GM10847 (cell line): ENCODE measurements around the gene SPDYE3.

Experiments
- POLR2A ChIP-seq: IDR thresholded peaks from 2 replicates; pipeline ENCODE4 v1.6.1; 2011; ENCODE audit not compliant: insufficient read length; ENCODE audit errors: extremely low read depth

Gene SPDYE3

DNA sequence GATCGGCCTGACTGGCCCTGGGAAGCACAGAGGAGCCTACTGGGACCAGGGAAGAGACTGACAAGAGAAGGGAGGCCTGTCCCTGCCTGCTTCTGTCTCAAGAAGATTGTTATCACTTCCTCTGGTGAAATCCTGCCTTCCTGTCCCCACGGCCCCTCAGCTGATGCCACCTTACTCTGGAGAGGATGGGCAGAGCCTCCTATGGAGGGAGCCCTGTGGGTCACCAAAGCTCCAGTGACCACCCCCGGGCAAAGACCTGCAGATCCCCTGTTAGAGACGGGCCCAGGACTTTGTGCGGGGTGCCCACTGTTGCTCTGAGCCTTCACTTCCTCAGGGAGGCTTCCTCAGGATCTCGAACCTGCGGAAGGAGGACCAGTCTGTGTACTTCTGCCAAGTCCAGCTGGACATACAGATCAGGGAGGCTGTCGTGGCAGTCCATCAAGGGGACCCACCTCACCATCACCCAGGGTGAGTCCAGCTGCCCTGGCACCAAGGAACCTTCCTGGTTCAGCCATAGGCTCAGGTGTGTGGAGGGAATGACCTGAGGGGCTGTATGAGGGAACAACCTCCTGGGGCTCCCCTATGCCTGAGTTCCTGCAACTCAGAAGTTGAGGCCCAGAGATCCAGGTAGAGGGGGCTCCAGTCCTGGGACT is 49.0 kb downstream of the SPDYE3 start:
- TF ChIP-seq POLR2A = no peak

DNA sequence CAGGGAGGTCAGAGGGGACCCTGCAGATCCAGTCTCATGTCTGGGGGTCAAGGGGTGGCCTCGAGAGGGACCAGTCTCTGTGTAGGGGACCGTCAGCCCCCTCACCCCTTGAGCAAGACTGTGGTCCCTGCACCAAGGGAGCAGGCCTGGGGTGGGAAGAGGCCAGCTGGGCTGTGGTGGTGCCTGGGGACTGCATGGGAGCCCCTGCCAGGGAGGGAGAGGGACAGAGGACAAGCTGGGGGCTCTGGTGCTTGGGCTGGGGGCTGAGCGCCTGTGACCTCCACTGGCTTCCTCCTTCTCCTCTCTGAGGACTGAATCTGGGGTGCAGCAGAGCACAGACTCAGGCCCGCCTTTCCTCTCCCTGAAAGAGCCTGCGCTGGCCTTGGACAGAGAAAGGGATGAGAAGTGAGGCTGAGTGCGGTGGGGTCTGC is 49.6 kb downstream of the SPDYE3 start:
- no peak for TF ChIP-seq POLR2A

DNA sequence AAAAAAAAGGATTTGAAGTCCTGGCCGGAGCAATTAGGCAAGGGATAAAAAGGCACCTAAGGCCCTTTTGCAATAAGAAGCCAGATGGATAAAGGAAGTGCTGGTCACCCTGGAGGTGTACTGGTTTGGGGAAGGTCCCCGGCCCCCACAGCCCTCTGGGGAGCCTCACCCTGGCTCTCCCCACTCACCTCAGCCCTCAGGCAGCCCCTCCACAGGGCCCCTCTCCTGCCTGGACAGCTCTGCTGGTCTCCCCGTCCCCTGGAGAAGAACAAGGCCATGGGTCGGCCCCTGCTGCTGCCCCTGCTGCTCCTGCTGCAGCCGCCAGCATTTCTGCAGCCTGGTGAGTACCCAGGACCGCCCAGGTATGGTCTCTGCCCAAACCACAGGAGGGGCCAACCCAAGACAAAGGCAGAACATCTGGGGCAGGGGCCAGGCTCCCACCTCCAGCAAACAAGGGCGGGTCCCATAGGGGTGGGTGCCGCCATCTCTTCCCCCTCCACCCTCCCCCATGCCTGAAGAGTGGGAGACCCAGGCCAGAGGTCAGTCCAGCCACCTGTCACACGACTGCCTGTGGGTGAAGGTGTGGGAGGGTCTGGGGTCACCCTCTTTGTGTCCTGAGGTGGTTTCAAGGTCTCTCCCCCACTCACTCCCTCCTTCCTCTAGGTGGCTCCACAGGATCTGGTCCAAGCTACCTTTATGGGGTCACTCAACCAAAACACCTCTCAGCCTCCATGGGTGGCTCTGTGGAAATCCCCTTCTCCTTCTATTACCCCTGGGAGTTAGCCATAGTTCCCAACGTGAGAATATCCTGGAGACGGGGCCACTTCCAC is 50.7 kb downstream of the SPDYE3 start, which contains the start of gene PILRB:
Gene PILRB (plus strand): TSS at position 91 of the 830 bp plus-strand sequence. CDS start 186 bp downstream, at position 277.
- TF ChIP-seq POLR2A = no peak

DNA sequence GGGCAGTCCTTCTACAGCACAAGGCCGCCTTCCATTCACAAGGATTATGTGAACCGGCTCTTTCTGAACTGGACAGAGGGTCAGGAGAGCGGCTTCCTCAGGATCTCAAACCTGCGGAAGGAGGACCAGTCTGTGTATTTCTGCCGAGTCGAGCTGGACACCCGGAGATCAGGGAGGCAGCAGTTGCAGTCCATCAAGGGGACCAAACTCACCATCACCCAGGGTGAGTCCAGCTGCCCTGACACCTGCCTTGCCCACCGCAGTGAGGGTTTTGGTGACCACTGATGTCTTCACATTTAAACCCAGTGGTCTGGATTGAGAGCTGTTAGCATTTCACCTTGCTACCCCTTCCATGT is 51.3 kb downstream of the SPDYE3 start:
- TF ChIP-seq POLR2A = no peak

DNA sequence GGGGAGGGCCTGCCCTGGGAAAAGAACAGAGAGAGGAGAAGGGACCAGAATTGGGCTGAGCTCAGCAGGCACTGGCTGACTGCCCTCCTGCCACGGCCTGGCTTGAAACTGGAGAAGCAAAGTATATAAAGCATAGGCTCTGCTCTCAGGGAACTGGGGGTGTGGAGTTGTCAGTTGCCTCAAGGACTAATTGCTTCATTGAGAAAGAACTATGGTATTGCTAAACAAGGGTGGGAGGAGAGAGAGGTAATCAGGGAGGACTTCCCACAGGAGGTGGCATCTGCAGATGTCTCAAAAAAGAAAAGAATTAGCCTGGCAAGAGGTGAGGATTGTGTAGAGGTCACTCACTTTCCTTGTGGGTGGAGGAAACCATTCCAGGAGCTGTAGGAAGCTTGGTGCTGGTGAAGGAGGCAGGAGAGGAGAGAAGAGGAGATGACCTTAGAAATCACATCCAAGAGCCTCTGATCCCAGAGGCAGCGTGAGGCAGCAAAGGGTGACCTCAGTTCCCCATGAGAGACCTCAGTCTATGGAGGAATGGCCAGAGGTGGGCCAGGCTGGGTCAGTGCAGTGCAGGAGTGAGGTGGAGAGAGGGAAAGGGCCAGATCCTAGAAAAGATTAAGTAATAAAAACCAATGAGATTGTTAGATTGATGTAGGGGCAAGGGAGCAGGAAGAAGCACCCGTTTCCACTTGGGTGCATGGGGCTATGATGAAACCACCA is 52.8 kb downstream of the SPDYE3 start:
- no peak for TF ChIP-seq POLR2A

DNA sequence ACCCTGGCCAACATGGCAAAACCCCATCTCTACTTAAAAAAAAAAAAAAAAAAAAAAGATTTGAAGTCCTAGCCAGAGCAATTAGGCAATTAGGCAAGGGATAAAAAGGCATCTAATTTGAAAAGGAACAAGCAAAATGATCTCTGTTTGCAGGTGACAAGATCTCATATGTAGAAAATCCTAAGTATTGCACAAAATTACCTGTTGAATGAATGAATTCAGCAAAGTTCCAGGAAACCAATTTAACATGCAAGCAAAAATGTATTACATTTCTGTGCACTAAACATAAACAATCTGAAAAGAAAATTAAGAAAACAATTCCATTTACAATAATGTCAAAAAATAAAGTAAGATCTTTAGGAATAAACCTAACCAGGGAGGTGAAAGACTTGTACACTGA is 55.6 kb downstream of the SPDYE3 start:
- TF ChIP-seq POLR2A = no peak

DNA sequence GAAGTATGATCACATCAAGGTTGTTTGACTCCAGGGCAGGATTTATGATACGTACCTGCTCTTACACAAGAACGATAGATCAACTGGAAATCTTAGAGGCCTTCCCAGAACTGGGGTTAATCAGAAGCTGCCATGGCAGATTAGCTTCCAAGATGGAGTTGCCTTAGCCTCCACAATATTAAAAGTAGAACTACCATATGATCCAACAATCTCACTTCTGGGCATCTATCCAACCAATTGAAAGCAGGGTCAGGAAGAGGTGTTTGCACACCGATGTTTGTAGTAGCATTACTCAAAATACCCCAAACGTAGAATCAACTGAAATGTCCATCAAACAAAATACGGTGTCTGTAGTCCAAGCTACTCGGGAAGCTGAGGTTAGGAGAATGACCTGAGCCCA is 57.0 kb downstream of the SPDYE3 start:
- TF ChIP-seq POLR2A = no peak

DNA sequence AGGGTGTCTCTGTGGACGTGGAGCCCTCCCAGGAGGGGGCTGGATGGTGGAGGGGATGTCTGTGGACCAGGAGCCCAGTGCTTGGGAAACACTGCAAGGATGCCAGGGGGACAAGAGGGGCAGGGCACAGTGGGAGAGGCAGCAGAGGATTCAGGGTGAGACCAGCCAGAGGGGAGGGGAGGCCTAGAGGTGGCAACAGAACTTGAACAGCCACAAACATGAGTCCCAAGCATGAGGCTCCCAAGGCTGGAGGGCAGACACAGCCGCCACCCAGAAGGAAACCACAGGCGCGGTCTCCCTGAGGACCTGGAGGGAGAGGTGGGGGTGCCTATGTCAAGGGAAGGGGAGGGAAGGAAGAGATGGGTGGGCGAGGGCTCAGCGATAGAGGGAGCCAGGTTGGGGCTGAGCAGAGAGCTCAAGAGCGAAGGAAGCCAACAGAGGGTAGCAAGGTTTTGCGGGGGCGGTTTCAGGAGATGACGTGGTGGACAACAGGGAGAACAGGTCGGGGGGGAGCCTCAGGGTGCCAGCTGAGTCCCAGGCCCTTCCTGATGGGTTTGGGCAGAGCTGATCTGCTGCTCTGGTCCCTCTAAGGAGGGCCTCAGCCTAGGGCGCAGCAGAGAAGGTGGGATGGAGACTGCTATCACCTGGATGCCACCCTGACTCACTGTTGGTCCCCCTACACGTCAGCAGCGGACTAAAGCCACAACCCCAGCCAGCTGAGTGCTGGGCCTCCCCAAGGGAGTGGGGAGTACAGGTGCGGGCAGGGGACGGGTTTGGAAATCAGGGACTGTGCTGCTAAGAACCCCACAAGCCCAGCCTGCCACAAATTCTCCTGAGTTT is 59.1 kb downstream of the SPDYE3 start:
- TF ChIP-seq POLR2A = no peak

DNA sequence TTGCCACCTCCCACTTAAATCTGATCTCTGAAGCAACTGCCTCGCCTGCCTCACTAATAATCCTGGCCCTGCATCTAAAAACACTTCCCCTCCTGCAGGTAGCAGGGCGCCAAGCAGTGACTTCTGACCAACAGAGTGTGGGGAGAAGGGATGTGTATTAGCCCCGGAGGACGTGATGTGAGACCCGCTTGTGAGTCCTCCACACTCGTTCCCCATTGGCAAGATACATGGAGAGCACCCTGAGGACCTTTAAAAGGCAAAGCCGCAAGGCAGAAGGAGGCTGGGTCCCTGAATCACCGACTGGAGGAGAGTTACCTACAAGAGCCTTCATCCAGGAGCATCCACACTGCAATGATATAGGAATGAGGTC is 59.7 kb downstream of the SPDYE3 start:
- no peak for TF ChIP-seq POLR2A

DNA sequence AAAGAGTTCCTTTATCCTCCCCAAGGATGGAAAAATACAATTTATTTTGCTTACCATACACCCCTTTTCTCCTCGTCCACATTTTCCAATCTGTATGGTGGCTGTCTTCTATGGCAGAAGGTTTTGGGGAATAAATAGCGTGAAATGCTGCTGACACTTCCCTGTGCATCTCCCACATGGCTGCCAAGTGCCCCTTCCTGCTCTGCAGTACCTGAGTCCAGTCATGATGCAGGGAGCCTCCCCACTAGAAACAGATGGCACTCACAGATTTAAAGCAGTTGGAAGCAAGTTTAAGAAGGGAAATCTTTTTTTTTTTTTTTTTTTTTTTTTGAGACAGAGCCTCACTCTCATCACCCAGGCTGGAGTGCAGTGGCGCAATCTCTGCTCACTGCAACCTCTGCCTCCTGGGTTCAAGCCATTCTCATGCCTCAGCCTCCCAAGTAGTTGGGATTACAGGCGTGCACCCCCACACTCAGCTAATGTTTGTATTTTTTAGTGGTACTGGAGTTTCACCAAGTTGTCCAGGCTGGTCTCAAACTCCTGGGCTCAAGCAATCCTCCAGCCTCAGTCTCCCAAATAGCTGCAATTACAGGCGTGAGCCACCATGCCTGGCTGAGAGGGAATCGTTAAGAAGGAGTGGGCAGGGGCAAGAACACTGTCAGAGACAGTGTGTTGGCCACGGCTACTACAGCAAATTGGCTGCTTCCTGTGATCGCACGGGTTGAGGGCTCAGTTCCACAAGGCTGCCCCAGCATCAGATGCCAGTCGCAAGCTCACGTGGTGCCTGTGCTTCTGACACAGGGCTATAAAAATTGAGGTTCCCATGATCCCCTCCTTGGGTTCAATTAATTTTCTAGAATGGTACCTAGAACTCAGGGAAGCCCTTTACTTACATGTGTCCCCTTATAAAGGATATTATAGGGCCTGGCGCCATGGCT is 60.4 kb downstream of the SPDYE3 start:
- TF ChIP-seq POLR2A = no peak

DNA sequence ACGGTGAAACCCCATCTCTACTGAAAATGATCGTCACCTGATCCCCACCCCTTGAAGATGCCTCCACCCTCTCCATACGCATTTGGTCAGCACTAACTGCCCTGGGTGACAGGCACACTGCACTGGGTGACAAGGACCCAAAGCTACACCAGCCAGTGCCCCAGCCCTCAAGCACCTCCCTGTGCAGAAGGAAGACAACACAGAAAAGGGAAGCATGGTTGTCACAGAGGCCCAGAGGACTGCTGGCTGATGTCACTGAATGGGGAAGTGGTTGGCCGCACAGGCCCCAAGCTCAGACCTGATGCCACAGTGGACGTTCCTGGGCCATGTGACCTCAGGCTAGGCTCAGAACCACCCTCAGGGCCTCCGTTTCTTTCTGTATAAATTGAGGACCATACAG is 61.6 kb downstream of the SPDYE3 start:
- TF ChIP-seq POLR2A = peak; percentile 18

DNA sequence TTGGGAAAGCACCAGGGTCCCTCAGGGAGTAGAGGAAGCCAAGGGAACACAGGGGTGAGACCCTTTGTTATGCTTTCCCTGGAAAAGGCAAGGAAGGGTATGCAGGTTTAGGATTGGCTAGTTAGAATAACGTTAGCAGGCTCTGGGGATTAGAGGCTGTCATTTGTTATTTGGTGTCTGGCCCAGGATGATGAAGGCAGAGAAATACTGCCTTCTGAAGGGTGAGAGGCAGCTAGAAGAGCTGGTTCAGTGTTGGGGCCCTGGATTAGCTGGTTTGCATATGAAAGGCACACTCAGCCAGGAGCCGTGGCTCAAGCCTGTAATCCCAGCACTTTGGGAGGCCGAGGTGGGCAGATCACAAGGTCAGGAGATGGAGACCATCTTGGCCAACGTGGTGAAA is 62.8 kb downstream of the SPDYE3 start:
- no peak for TF ChIP-seq POLR2A

DNA sequence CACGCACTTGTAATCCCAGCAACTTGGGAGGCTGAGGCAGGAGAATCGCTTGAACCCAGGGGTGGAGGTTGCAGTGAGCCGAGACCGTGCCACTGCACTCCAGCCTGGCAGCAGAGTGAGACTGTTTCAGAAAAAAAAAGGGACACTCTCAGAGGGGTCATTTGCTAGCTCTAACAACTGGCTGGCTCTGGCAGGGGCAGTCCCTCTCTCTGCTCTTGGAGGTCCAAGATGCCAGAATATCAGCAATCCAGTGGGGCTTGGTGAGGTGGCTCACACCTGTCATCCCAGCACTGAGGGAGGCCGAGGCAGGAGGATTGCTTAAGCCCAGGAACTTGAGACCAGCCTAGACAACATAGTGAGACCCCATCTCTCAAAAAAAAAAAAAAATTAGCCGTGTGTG is 63.2 kb downstream of the SPDYE3 start:
- no peak for TF ChIP-seq POLR2A

DNA sequence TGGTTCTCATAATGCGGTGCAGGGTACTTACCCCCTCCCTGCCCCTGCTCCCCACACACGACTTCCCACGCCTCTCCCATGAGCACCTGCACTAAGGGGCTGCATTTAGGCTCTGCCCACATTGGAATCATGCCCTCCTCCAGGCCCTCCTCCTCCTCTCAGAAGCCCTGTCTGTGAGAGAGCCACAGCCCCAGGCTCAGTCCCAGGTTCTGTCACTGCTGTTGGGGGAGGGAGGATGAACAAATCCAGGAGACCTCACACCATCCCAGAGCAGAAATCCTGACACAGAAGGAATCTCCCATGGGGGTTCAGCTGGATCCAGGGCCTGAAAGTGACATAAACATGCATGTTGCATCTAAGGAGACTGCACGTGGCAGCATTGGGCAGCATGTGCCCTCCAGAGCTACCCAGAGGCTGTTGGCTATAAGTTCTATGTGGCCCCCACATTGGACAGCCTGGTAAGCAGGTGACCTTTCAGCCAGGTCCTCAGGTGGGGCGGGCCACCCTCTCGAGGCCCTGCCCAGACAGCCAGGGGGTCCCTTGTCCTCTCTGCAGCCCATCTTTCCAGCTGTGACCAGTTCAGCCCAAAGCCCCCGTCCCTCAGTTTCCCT is 64.2 kb downstream of the SPDYE3 start:
- TF ChIP-seq POLR2A = no peak
